ENCODE data around the gene RFC2. TPM values are rescaled to one million over a fixed set of nuclear protein-coding genes. Genes with fewer than 3 reads are reported as not detected.
A peak's percentile ranks its signal among the peaks of the same experiment; 100 is the strongest.

RFC2 gene
- total RNA-seq, 1 donor from 2014 or later, result 30.0 TPM

- Mint-ChIP-seq H3K9me3 (no peaks in the 10 kb centered on the region), H3K36me3 (no peaks in the 10 kb centered on the region), H3K4me1 (peaks cover 13% of the 10 kb centered on the region), H3K4me3 (no peak overlapping the region), H3K27me3 (ENCODE audit: low read depth) (no peaks in the 10 kb centered on the region), H3K27ac (peak overlapping the region; percentile 30)
- no peak for DNase-seq (ENCODE audit: low spot score in 2 of 2, unreplicated experiment in 2 of 2)
- no peak for TF ChIP-seq CTCF (IDR thresholded peaks at IDR 0.05; ENCODE audit: unreplicated experiment)
Measured at GRCh38 chr7:74267756-74268565, 13.8 kb upstream of the RFC2 start.

GRCh38 chr7:74266191-74266963, 12.2 kb upstream of the RFC2 start:
- no peaks in the 10 kb centered on the region for H3K36me3 Mint-ChIP-seq
- TF ChIP-seq CTCF (IDR thresholded peaks at IDR 0.05; ENCODE audit: unreplicated experiment), result no peak
- DNase-seq (ENCODE audit: low spot score in 2 of 2, unreplicated experiment in 2 of 2), result no peak
- H3K4me1 Mint-ChIP-seq, result peaks cover 7% of the 10 kb centered on the region
- H3K27me3 Mint-ChIP-seq (ENCODE audit: low read depth), result no peaks in the 10 kb centered on the region
- no peak overlapping the region for H3K27ac Mint-ChIP-seq
- H3K9me3 Mint-ChIP-seq, result no peaks in the 10 kb centered on the region
- no peak overlapping the region for H3K4me3 Mint-ChIP-seq

GRCh38 chr7:74263399-74264120, 9.4 kb upstream of the RFC2 start:
- Mint-ChIP-seq H3K27me3 (ENCODE audit: low read depth) (no peaks in the 10 kb centered on the region), H3K36me3 (no peaks in the 10 kb centered on the region), H3K27ac (no peak overlapping the region), H3K4me1 (peaks cover 5% of the 10 kb centered on the region), H3K4me3 (no peak overlapping the region), H3K9me3 (no peaks in the 10 kb centered on the region)
- TF ChIP-seq CTCF (IDR thresholded peaks at IDR 0.05; ENCODE audit: unreplicated experiment), result no peak
- DNase-seq (ENCODE audit: low spot score in 2 of 2, unreplicated experiment in 2 of 2), result no peak

GRCh38 chr7:74262639-74263398, 8.6 kb upstream of the RFC2 start:
- Mint-ChIP-seq H3K36me3 (no peaks in the 10 kb centered on the region), H3K27me3 (ENCODE audit: low read depth) (no peaks in the 10 kb centered on the region), H3K27ac (no peak overlapping the region), H3K4me1 (no peaks in the 10 kb centered on the region), H3K4me3 (no peak overlapping the region), H3K9me3 (no peaks in the 10 kb centered on the region)
- no peak for DNase-seq (ENCODE audit: low spot score in 2 of 2, unreplicated experiment in 2 of 2)
- TF ChIP-seq CTCF (IDR thresholded peaks at IDR 0.05; ENCODE audit: unreplicated experiment), result no peak

GRCh38 chr7:74258639-74259038, 4.4 kb upstream of the RFC2 start:
- Mint-ChIP-seq H3K27me3 (ENCODE audit: low read depth) (no peaks in the 10 kb centered on the region), H3K9me3 (no peaks in the 10 kb centered on the region), H3K4me3 (no peak overlapping the region), H3K4me1 (peaks cover 10% of the 10 kb centered on the region), H3K27ac (no peak overlapping the region), H3K36me3 (peaks cover 1% of the 10 kb centered on the region)
- no peak for DNase-seq (ENCODE audit: low spot score in 2 of 2, unreplicated experiment in 2 of 2)
- TF ChIP-seq CTCF (IDR thresholded peaks at IDR 0.05; ENCODE audit: unreplicated experiment), result no peak
